CD4-positive, alpha-beta T cell (primary cell): ENCODE results near the gene BRPF3. TPM values are rescaled to one million over a fixed set of nuclear protein-coding genes. Genes with fewer than 3 reads are reported as not detected.

Source experiments
- ATAC-seq: fragments of 200-7000 bp; cut with Tn5 transposase; one replicate; pipeline ENCODE4 v1.10.0; 2022; ENCODE audit warnings: mild to moderate bottlenecking; ENCODE audit not compliant: poor library complexity
- CTCF ChIA-PET: fragments of 350-600 bp; sonication (Branson Sonifier 250); formaldehyde crosslinking; loops from one replicate; lab custom pipeline; 2021; ENCODE audit warnings: antibody characterized with exemption, inconsistent platforms; lab: Charles Lee
- POLR2A ChIA-PET: fragments of 350-600 bp; sonication (Branson Sonifier 250); formaldehyde crosslinking; loops from one replicate; lab custom pipeline; 2021; ENCODE audit warnings: antibody characterized with exemption, inconsistent platforms; lab: Charles Lee
- DNase-seq, 14 experiments: peaks; one replicate each; pipeline ENCODE4 v3.0.0-alpha.2; 2013 to 2020; ENCODE audit warnings: mixed read lengths in 2 of 14
- H3K27ac ChIP-seq, 2 donors: one replicate each; pipeline versions ENCODE4 v1.5.1 to v1.7.0; 2013; ENCODE audit warnings: low read length in 2 of 2, low read depth in 1 of 2, mild to moderate bottlenecking in 1 of 2
- H3K27me3 ChIP-seq, 2 experiments: 1 replicate in 1 of 2; 2 replicates in 1 of 2; pipeline versions ENCODE4 v1.6.1 to v1.7.0; 2013; ENCODE audit warnings: low read length in 2 of 2, control low read depth in 1 of 2, mild to moderate bottlenecking in 1 of 2, moderate library complexity in 1 of 2; ENCODE audit not compliant: insufficient read depth in 2 of 2, control insufficient read depth in 1 of 2
- H3K36me3 ChIP-seq: one replicate; pipeline ENCODE4 v1.6.1; 2013; ENCODE audit warnings: low read length, control low read depth; ENCODE audit not compliant: insufficient read depth
- H3K4me1 ChIP-seq: one replicate; pipeline ENCODE4 v1.6.1; 2013; ENCODE audit warnings: low read length, control low read depth; ENCODE audit not compliant: insufficient read depth
- H3K4me3 ChIP-seq: one replicate; pipeline ENCODE4 v1.5.1; 2013; ENCODE audit warnings: mild to moderate bottlenecking, low read length, moderate library complexity
- H3K9me3 ChIP-seq, 2 experiments: 1 replicate in 1 of 2; 2 replicates in 1 of 2; pipeline versions ENCODE4 v1.6.1 to v1.7.0; 2013; ENCODE audit warnings: low read length in 2 of 2, mild to moderate bottlenecking in 2 of 2, control low read depth in 1 of 2, moderate library complexity in 1 of 2; ENCODE audit not compliant: control insufficient read depth in 1 of 2, insufficient read depth in 1 of 2
- H3K27ac Mint-ChIP-seq: one replicate; pipeline ENCODE4 v1.8.0; 2020; ENCODE audit warnings: mixed read lengths
- H3K27me3 Mint-ChIP-seq: one replicate; pipeline ENCODE4 v1.8.0; 2021; ENCODE audit warnings: mixed read lengths
- H3K36me3 Mint-ChIP-seq: one replicate; pipeline ENCODE4 v1.8.0; 2021; ENCODE audit warnings: low read depth, mixed read lengths
- H3K4me1 Mint-ChIP-seq: one replicate; pipeline ENCODE4 v1.8.0; 2021; ENCODE audit warnings: low read depth, mixed read lengths
- H3K4me3 Mint-ChIP-seq: one replicate; pipeline ENCODE4 v1.8.0; 2020; ENCODE audit warnings: mild to moderate bottlenecking, mixed read lengths
- H3K9me3 Mint-ChIP-seq: one replicate; pipeline ENCODE4 v1.8.0; 2020; ENCODE audit warnings: mixed read lengths
- CTCF ChIP-seq: fragments of 200-600 bp; IDR thresholded peaks from one replicate; pipeline ENCODE4 v1.8.0; 2022; ENCODE audit warnings: antibody characterized with exemption, mild to moderate bottlenecking
- intact Hi-C, 2 experiments: fragments of 100-400 bp; cut with DNase I in 1 of 2; cut with micrococcal nuclease in 1 of 2; formaldehyde crosslinking; loops; one replicate each; pipeline versions ENCODE4 v1.15.1 to v1.9.0; 2023 to 2025; cut with DNase I, micrococcal nuclease
- total RNA-seq, 174 experiments: library from RNA in 2 of 174; stranded (reverse) in 2 of 174; gene quantifications; one replicate each; pipeline ENCODE4 v1.2.3 and lab custom pipeline; 2021 to 2026

BRPF3 gene
- total RNA-seq, 2 experiments from 2014 or later, result 39.0 to 41.6 TPM

DNA sequence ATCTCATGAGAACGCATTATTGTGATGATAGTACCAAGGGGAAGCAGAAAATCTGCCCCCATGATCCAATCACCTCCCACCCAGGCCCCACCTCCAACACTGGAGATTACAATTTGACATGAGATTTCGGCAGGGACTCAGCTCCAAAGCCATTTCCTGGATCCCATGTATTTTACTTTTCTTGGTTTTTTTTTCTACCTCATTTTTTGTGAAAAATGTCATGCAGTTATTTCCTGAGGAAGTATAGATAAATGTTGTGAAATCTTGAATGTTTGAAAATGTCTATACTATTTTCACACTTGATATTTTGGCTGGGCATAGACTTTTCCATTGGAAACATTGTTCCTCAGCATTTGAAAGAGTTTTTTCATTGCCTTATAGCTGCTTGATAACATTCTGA lies 9.1 kb upstream of the BRPF3 start:
- Mint-ChIP-seq H3K9me3 (peaks cover 6% of the 10 kb centered on the region), H3K4me3 (no peak overlapping the region), H3K27ac (no peak overlapping the region), H3K36me3 (no peaks in the 10 kb centered on the region), H3K4me1 (no peaks in the 10 kb centered on the region), H3K27me3 (no peaks in the 10 kb centered on the region)
- no peaks in the 10 kb centered on the region for H3K27me3 ChIP-seq
- H3K4me3 ChIP-seq, result no peak overlapping the region
- CTCF ChIA-PET, result no interaction called here
- intact Hi-C loops, result no loop called here
- H3K9me3 ChIP-seq, result no peaks in the 10 kb centered on the region
- no peaks in the 10 kb centered on the region for H3K36me3 ChIP-seq
- no peaks in the 10 kb centered on the region for H3K4me1 ChIP-seq
- POLR2A ChIA-PET, result no interaction called here
- no peak overlapping the region for H3K27ac ChIP-seq
- DNase-seq (no peak), ATAC-seq (no peak)
- no peak for TF ChIP-seq CTCF

DNA sequence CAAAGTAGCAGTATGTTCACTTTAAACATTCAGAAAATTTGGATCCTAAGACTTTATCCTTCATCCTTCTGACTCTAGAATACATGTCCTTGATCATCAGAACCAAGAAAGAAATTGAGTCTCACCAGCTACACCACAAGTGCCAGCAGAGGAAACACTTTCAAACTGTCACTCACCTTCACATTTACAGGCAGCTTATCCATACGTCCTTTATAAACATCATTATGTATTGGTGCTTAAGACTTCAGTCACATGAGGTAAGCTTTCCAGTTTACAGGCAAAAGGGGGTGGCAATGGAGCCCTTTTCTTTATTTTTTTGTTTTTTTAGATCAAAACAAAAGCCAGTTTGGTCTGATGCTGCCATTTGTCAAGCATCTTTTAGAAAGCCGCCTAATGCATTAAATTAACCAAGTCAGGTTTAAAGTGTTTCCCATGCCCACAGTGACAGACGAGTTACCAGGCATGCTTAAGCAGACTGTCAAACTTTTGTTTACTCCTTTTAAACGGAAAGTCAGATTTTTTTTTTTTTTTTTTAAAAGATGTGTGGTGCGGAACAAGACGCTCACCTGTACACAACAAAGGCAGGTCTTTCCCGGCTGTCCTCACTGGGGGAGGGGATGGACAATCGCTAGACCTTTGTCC lies 952 bp upstream of the BRPF3 start:
- Histone ChIP-seq H3K36me3 (peaks cover 5% of the 10 kb centered on the region), H3K4me3 (peak overlapping the region; percentile 68), H3K27me3 (no peaks in the 10 kb centered on the region), H3K4me1 (peaks cover 33% of the 10 kb centered on the region), H3K9me3 (no peaks in the 10 kb centered on the region), H3K27ac (peak overlapping the region; percentile 75 to 79)
- Mint-ChIP-seq H3K36me3 (peaks cover 17% of the 10 kb centered on the region), H3K9me3 (no peaks in the 10 kb centered on the region), H3K4me3 (peak overlapping the region; percentile 90), H3K27ac (peak overlapping the region; percentile 96), H3K4me1 (peaks cover 49% of the 10 kb centered on the region), H3K27me3 (no peaks in the 10 kb centered on the region)
- ChIA-PET POLR2A (interaction anchor here (0.7 to 2.0 kb wide), 12 partner anchors 8 to 1276 kb away, joined by 3 to 15 read pairs (median 6); partner anchors contain the start of gene MAPK14), CTCF (interaction anchor here (1.1 to 2.1 kb wide), 5 partner anchors 9 to 168 kb away, joined by 3 to 7 read pairs (median 4); partner anchors contain the start of gene MAPK14)
- ATAC-seq (peak; percentile 33), DNase-seq (peak in 5 of 14 experiments; percentile 22 to 66 (median 53))
- intact Hi-C loops, result loop anchor here (1.0 to 2.0 kb wide), 6 partner anchors 65 to 168 kb away; partner anchors contain the start of genes MAPK13 (in 1 of the 2) and MAPK14 (in 1 of the 2)
- no peak for TF ChIP-seq CTCF

GRCh38 chr6:36196880-36197548 lies 470 bp downstream of the BRPF3 start:
- Histone ChIP-seq H3K36me3 (peaks cover 12% of the 10 kb centered on the region), H3K4me1 (peaks cover 48% of the 10 kb centered on the region), H3K27me3 (no peaks in the 10 kb centered on the region), H3K9me3 (no peaks in the 10 kb centered on the region), H3K4me3 (peak overlapping the region; percentile 68), H3K27ac (peak overlapping the region; percentile 65 to 79)
- Mint-ChIP-seq H3K36me3 (peaks cover 29% of the 10 kb centered on the region), H3K27me3 (no peaks in the 10 kb centered on the region), H3K4me1 (peaks cover 61% of the 10 kb centered on the region), H3K9me3 (no peaks in the 10 kb centered on the region), H3K4me3 (peak overlapping the region; percentile 96), H3K27ac (peak overlapping the region; percentile 96)
- ChIA-PET POLR2A (interaction anchor here (0.9 to 2.6 kb wide), 8 partner anchors 9 to 938 kb away, joined by 3 to 19 read pairs (median 6); partner anchors contain the start of genes MAPK13 and MAPK14), CTCF (interaction anchor here (0.7 to 1.2 kb wide), 2 partner anchors 94 to 102 kb away, joined by 3 to 5 read pairs; no protein-coding TSS in a partner anchor)
- peak; percentile 87 for ATAC-seq
- intact Hi-C loops, result loop anchor here (1.0 to 2.0 kb wide), 5 partner anchors 66 to 170 kb away; partner anchors contain the start of genes MAPK14 (in 2 of the 2) and MAPK13 (in 1 of the 2)
- TF ChIP-seq CTCF, result no peak
- peak; percentile 99 to 100 (median 100) for DNase-seq
